Esophagus squamous epithelium (tissue), 5 donors: ENCODE data around the gene SVIL. TPM values are rescaled to one million over a fixed set of nuclear protein-coding genes. Genes with fewer than 3 reads are reported as not detected.
A peak's percentile ranks its signal among the peaks of the same experiment; 100 is the strongest.
"Not testable (repeated sequence)": the region's sequence is repeated elsewhere in the genome, so short reads cannot be mapped to it uniquely, and the experiment has no call there.

Source experiments
- DNase-seq: peaks from one replicate; lab custom pipeline; 2025; lab: John Stamatoyannopoulos, UW
- H3K27ac ChIP-seq, 4 donors: fragments of 200-600 bp; sonication (generic); one replicate each; pipeline ENCODE4 v1.5.1; 2016 to 2019; ENCODE audit warnings: mild to moderate bottlenecking in 1 of 4
- H3K27me3 ChIP-seq, 4 donors: fragments of 200-600 bp; sonication (generic); 1 replicate in 3 of 4; 2 replicates in 1 of 4; pipeline versions ENCODE4 v1.5.1 to v1.6.0; 2017 to 2021; ENCODE audit warnings: antibody characterized with exemption in 1 of 4
- H3K36me3 ChIP-seq, 3 donors: fragments of 200-600 bp; sonication (generic); one replicate each; pipeline ENCODE4 v1.5.1; 2016 to 2019
- H3K4me1 ChIP-seq, 3 donors: fragments of 200-600 bp; sonication (generic); one replicate each; pipeline ENCODE4 v1.5.1; 2017 to 2019
- H3K4me3 ChIP-seq, 4 donors: fragments of 200-600 bp; sonication (generic); 1 replicate in 3 of 4; 2 replicates in 1 of 4; pipeline ENCODE4 v1.5.1; 2016 to 2019; ENCODE audit warnings: mild to moderate bottlenecking in 2 of 4, moderate library complexity in 1 of 4
- H3K9me3 ChIP-seq, 3 donors: fragments of 200-600 bp; sonication (generic); one replicate each; pipeline ENCODE4 v1.5.1; 2016 to 2019
- CTCF ChIP-seq, 6 experiments: fragments of 450-650 bp in 4 of 6; fragments of 200-600 bp in 2 of 6; sonication (generic) in 2 of 6; IDR thresholded peaks; one replicate each; pipeline ENCODE4 v1.5.1; 2016 to 2019; ENCODE audit warnings: antibody characterized with exemption in 6 of 6, mild to moderate bottlenecking in 4 of 6, moderate library complexity in 4 of 6
- POLR2A ChIP-seq, 4 donors: fragments of 450-650 bp; IDR thresholded peaks; one replicate each; pipeline ENCODE4 v1.6.1; 2017; ENCODE audit warnings: antibody characterized with exemption in 4 of 4, mild to moderate bottlenecking in 4 of 4, moderate library complexity in 3 of 4
- WGBS, 2 donors: methylation state at CpG; one replicate each; pipeline ENCODE4 v1.1.5; 2018; 5-methylcytosine and 5-hydroxymethylcytosine counted together
- intact Hi-C: fragments of 100-400 bp; cut with DNase I; formaldehyde crosslinking; loops from one replicate; pipeline ENCODE4 v1.15.0; 2022
- total RNA-seq, 4 donors: library from RNA; depleted of rRNA; stranded (reverse); fragments of >200 nt; gene quantifications; one replicate each; pipeline ENCODE4 v1.1.0, GENCODE V29; 2016
- donor health status: DM: yes; HTN: yes; CAD: no.

The SVIL gene
- total RNA-seq, 4 donors from 2014 or later: 71.1 to 227 (median 147) TPM

- intact Hi-C loops: loop anchor here (10.0 kb wide), 1 partner anchor 116 kb away; no protein-coding TSS in a partner anchor
- WGBS, 2 donors: 55 to 56% methylated on average over 10 to 12 of the region's 14 CpGs
Observed at GRCh38 chr10:29618341-29619171, 16.2 kb downstream of the SVIL start.

GRCh38 chr10:29617880-29618340 is 16.9 kb downstream of the SVIL start:
- WGBS, 2 donors: 47 to 58% methylated on average over 8 of the region's 8 CpGs
- DNase-seq: no peak
- peak overlapping the region; percentile 50 to 79 (median 76) for H3K27ac ChIP-seq
- no peak overlapping the region for H3K4me3 ChIP-seq
- intact Hi-C loops: loop anchor here (10.0 kb wide), 1 partner anchor 117 kb away; no protein-coding TSS in a partner anchor
- TF ChIP-seq POLR2A (IDR thresholded peaks at IDR 0.05): no peak
- TF ChIP-seq CTCF (IDR thresholded peaks at IDR 0.05): no peak
- no peaks in the 10 kb centered on the region for H3K9me3 ChIP-seq
- H3K27me3 ChIP-seq: no peaks in the 10 kb centered on the region
- peaks cover 0 to 6% (median 0%) of the 10 kb centered on the region in 3 donors for H3K36me3 ChIP-seq
- H3K4me1 ChIP-seq: peaks cover 18 to 68% (median 33%) of the 10 kb centered on the region in 3 donors

More at GRCh38 chr10:29618341-29619171, 16.2 kb downstream of the SVIL start:
- Histone ChIP-seq H3K9me3 (no peaks in the 10 kb centered on the region), H3K4me1 (peaks cover 24 to 73% (median 40%) of the 10 kb centered on the region in 3 donors), H3K27ac (peak overlapping the region; percentile 50 to 79 (median 76)), H3K36me3 (no peaks in the 10 kb centered on the region), H3K27me3 (no peaks in the 10 kb centered on the region), H3K4me3 (peak overlapping the region in 1 of 4 donors; percentile 1)
- TF ChIP-seq POLR2A (IDR thresholded peaks at IDR 0.05) (no peak), CTCF (IDR thresholded peaks at IDR 0.05) (no peak)
- no peak for DNase-seq

- H3K27me3 ChIP-seq: no peaks in the 10 kb centered on the region
- peak overlapping the region in 1 of 4 donors; percentile 17 for H3K27ac ChIP-seq
- H3K36me3 ChIP-seq: peaks cover 0 to 10% (median 0%) of the 10 kb centered on the region in 3 donors
- intact Hi-C loops: loop anchor here (10.0 kb wide), 1 partner anchor 118 kb away; no protein-coding TSS in a partner anchor
- no peaks in the 10 kb centered on the region for H3K9me3 ChIP-seq
- no peak overlapping the region for H3K4me3 ChIP-seq
- peaks cover 12 to 70% (median 34%) of the 10 kb centered on the region in 3 donors for H3K4me1 ChIP-seq
- TF ChIP-seq POLR2A (IDR thresholded peaks at IDR 0.05) (no peak), CTCF (IDR thresholded peaks at IDR 0.05) (no peak)
- WGBS, 2 donors: 86 to 92% methylated on average over 3 to 6 of the region's 6 CpGs
- DNase-seq: no peak
Observed at GRCh38 chr10:29616542-29616941, 18.2 kb downstream of the SVIL start.

- DNase-seq: no peak
- 46 to 53% methylated on average over 2 of the region's 2 CpGs for WGBS, 2 donors
- Histone ChIP-seq H3K27me3 (no peaks in the 10 kb centered on the region), H3K4me1 (peaks cover 4 to 67% (median 25%) of the 10 kb centered on the region in 3 donors), H3K36me3 (peaks cover 0 to 17% (median 0%) of the 10 kb centered on the region in 3 donors), H3K27ac (peak overlapping the region in 1 of 4 donors; percentile 33), H3K9me3 (no peaks in the 10 kb centered on the region), H3K4me3 (no peak overlapping the region)
- intact Hi-C loops: loop anchor here (10.0 kb wide), 1 partner anchor 120 kb away; no protein-coding TSS in a partner anchor
- no peak for TF ChIP-seq POLR2A (IDR thresholded peaks at IDR 0.05)
Observed at GRCh38 chr10:29615195-29615594, 19.6 kb downstream of the SVIL start.

- H3K4me1 ChIP-seq: peaks cover under 1 to 59% (median 23%) of the 10 kb centered on the region in 3 donors
- intact Hi-C loops: loop anchor here (10.0 kb wide), 1 partner anchor 121 kb away; no protein-coding TSS in a partner anchor
Observed at GRCh38 chr10:29614289-29614688, 20.5 kb downstream of the SVIL start.

More at GRCh38 chr10:29614289-29614688, 20.5 kb downstream of the SVIL start:
- not testable (repeated sequence) for H3K27ac ChIP-seq, H3K9me3 ChIP-seq, H3K27me3 ChIP-seq, H3K4me3 ChIP-seq, DNase-seq
- H3K36me3 ChIP-seq: peaks cover 0 to 26% (median 0%) of the 10 kb centered on the region in 3 donors
- 95 to 100% methylated on average over 1 of the region's 1 CpG for WGBS, 2 donors
